T47D (cell line): ENCODE data around the gene IL36RN.

Source experiments
- DNase-seq, 2 experiments: peaks; one replicate each; pipeline versions ENCODE4 v3.0.0 to v3.0.0-alpha.2; 2011 to 2012; ENCODE audit warnings: low read depth in 1 of 2, low spot score in 1 of 2
- JUND ChIP-seq: IDR thresholded peaks from 2 replicates; pipeline ENCODE4 v1.6.1; 2012; ENCODE audit warnings: low read depth
- in situ Hi-C: cut with HindIII; loops from 2 replicates; pipeline ENCODE4 v1.10.0; 2016; ENCODE audit warnings: low sequenced_read_pairs, low pct_unique_long_range_greater_than_20kb

Gene IL36RN

DNA sequence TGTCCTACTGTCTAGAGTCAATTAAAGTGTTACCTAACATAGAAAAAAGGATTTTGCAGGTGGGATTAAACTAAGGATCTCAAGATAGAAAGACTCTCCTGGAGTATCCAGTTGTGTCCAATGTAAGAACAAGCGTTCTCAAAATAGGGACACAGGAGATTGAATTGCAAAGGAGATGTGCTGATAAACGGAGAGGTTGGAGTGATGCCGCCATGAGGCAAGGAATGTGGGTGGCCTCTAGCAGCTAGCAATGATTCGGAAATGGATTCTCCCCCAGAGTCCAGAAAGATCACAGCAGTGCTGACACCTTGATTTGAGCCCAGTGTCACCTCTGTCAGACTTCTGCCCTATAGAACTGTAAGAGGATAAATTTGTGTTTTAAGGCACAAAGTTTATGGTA is 44.3 kb downstream of the IL36RN start:
- TF ChIP-seq JUND, result no peak
- DNase-seq, result no peak
- in situ Hi-C loops, result no loop called here

- no peak for TF ChIP-seq JUND
- no peak for DNase-seq
- in situ Hi-C loops, result no loop called here
Measured at GRCh38 chr2:113104054-113104611, 45.1 kb downstream of the IL36RN start.

GRCh38 chr2:113105047-113105785 is 46.2 kb downstream of the IL36RN start:
- no peak for DNase-seq
- TF ChIP-seq JUND, result no peak
- in situ Hi-C loops, result no loop called here

DNA sequence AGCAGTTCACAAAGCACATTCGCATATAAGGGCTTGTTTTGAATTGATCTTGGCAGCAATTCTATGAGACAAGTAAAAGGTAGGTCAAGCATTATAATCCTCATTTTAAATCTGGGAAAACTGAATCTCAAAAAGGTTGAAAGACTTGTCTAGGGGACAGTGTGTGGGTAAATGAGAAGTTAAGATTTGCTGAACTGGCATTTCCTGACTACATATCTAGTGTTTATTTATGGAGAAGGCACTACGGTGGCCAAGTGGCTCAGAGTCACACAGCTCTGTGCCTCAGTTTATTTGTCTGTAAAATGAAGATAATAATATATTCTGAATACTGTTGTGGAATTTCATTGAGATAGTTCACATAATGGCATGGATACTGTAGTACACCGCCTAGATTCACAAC is 52.1 kb downstream of the IL36RN start:
- no peak for TF ChIP-seq JUND
- in situ Hi-C loops, result no loop called here
- no peak for DNase-seq

- in situ Hi-C loops, result no loop called here
- peak in 1 of 2 experiments; percentile 51 for DNase-seq
- TF ChIP-seq JUND, result no peak
Measured at GRCh38 chr2:113111823-113112287, 52.9 kb downstream of the IL36RN start.

- TF ChIP-seq JUND, result no peak
- DNase-seq, result no peak
- in situ Hi-C loops, result no loop called here
Measured at GRCh38 chr2:113112441-113112840, 53.4 kb downstream of the IL36RN start.

DNA sequence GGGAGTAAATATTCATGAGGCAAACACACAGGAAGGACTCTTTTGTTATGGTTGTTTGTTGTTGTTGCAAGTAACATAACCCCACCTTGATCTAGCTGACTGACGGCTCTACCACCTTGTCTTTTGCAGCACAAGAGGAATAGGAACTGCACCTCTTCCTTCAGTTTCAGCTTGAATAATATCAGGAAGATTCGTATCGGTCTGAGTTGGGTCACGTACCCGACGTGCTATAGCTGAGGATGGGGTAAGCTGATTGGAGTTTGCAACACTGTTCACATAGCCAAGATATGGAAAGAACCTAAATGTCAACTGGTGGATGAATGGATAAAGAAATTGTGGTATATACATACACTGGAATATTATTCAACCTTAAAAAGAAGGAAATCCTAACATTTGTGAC is 53.9 kb downstream of the IL36RN start:
- in situ Hi-C loops, result no loop called here
- no peak for TF ChIP-seq JUND
- DNase-seq, result no peak

DNA sequence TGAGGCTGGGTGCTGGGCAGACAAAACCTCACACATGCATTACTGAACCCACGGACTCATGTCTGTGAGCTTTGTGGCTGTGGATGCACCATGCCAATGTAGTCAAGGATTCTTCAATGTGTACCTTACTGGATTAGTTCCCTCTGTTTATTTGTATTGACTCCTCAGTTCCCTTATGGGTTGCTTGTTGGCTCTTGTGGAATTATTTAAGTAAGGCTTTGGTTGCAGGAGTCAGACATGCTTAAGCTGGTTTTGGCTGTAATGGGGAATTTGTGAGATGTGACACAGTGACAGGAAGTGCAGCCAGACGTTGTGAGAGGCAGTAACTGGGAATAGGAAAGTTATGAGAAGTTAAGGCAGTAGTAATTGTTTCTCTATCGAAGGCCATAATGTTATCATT is 54.8 kb downstream of the IL36RN start:
- peak in 1 of 2 experiments; percentile 30 for DNase-seq
- no peak for TF ChIP-seq JUND
- in situ Hi-C loops, result no loop called here
